ENCODE measurements around the gene CEACAM20. TPM values are rescaled to one million over a fixed set of nuclear protein-coding genes. Genes with fewer than 3 reads are reported as not detected.
"Not testable (repeated sequence)": the region's sequence is repeated elsewhere in the genome, so short reads cannot be mapped to it uniquely, and the experiment has no call there.

CEACAM20 gene
- total and polyA plus RNA-seq, 11 donors, result not detected

- DNase-seq (no peak), ATAC-seq (no peak)
- 80 to 88% (median 85%) methylated on average over 6 of the region's 6 CpGs for WGBS, 4 donors
- no peaks in the 10 kb centered on the region for H3K36me3 ChIP-seq
- no peaks in the 10 kb centered on the region for H3K4me1 ChIP-seq
- peaks cover 0 to 18% (median 0%) of the 10 kb centered on the region in 9 donors for H3K27me3 ChIP-seq
- H3K4me3 ChIP-seq, result no peak overlapping the region
- no peak overlapping the region for H3K27ac ChIP-seq
- H3K9me3 ChIP-seq, result no peaks in the 10 kb centered on the region
- intact Hi-C loops (cut with DNase I), result no loop called here
- TF ChIP-seq CTCF (IDR thresholded peaks at IDR 0.05) (no peak), POLR2A (IDR thresholded peaks at IDR 0.05) (no peak)
These were observed 10.5 kb upstream of the CEACAM20 start for GRCh38 chr19:44539991-44540390.

- no peak for DNase-seq
- Histone ChIP-seq H3K9me3 (no peaks in the 10 kb centered on the region), H3K36me3 (no peaks in the 10 kb centered on the region), H3K4me3 (no peak overlapping the region), H3K27me3 (peaks cover 0 to 11% (median 0%) of the 10 kb centered on the region in 9 donors), H3K27ac (no peak overlapping the region), H3K4me1 (no peaks in the 10 kb centered on the region)
- WGBS, 4 donors, result 67 to 73% (median 70%) methylated on average over 11 of the region's 11 CpGs
- ATAC-seq, result no peak
- intact Hi-C loops (cut with DNase I), result no loop called here
- TF ChIP-seq CTCF (IDR thresholded peaks at IDR 0.05) (no peak), POLR2A (IDR thresholded peaks at IDR 0.05) (no peak)
These were observed 9.9 kb upstream of the CEACAM20 start for GRCh38 chr19:44539236-44539826.

GRCh38 chr19:44535361-44535760 is 5.9 kb upstream of the CEACAM20 start:
- H3K4me3 ChIP-seq; H3K4me1 ChIP-seq; ATAC-seq; H3K9me3 ChIP-seq; intact Hi-C loops (cut with DNase I); DNase-seq; H3K36me3 ChIP-seq; H3K27ac ChIP-seq: not testable (repeated sequence)
- WGBS, 4 donors, result 49 to 59% (median 54%) methylated on average over 3 of the region's 3 CpGs
- peaks cover 0 to 32% (median 0%) of the 10 kb centered on the region in 9 donors for H3K27me3 ChIP-seq

- H3K4me1 ChIP-seq, result no peaks in the 10 kb centered on the region
- H3K9me3 ChIP-seq, result no peaks in the 10 kb centered on the region
- H3K36me3 ChIP-seq, result no peaks in the 10 kb centered on the region
- H3K4me3 ChIP-seq, result no peak overlapping the region
- 82 to 84% (median 83%) methylated on average over 5 of the region's 5 CpGs for WGBS, 4 donors
- no peak for ATAC-seq
- TF ChIP-seq CTCF (IDR thresholded peaks at IDR 0.05), result no peak
- no peak for TF ChIP-seq POLR2A (IDR thresholded peaks at IDR 0.05)
- H3K27me3 ChIP-seq, result peaks cover 0 to 27% (median 0%) of the 10 kb centered on the region in 9 donors
- no peak overlapping the region for H3K27ac ChIP-seq
- intact Hi-C loops (cut with DNase I), result no loop called here
- no peak for DNase-seq
These were observed 3.3 kb upstream of the CEACAM20 start for GRCh38 chr19:44532819-44533218.

- H3K9me3 ChIP-seq, result no peaks in the 10 kb centered on the region
- H3K36me3 ChIP-seq, result no peaks in the 10 kb centered on the region
- H3K4me3 ChIP-seq, result no peak overlapping the region
- WGBS, 4 donors, result 60 to 67% (median 63%) methylated on average over 6 of the region's 6 CpGs
- ATAC-seq, result no peak
- H3K4me1 ChIP-seq, result no peaks in the 10 kb centered on the region
- DNase-seq, result no peak
- TF ChIP-seq POLR2A (IDR thresholded peaks at IDR 0.05) (no peak), CTCF (IDR thresholded peaks at IDR 0.05) (no peak)
- intact Hi-C loops (cut with DNase I), result no loop called here
- H3K27me3 ChIP-seq, result peaks cover 0 to 43% (median 0%) of the 10 kb centered on the region in 9 donors
- H3K27ac ChIP-seq, result no peak overlapping the region
These were observed 1.3 kb upstream of the CEACAM20 start for GRCh38 chr19:44530777-44531176.

Measured in heart left ventricle (tissue), 16 donors.